ENCODE measurements around the gene CENPB.

CENPB gene

DNA sequence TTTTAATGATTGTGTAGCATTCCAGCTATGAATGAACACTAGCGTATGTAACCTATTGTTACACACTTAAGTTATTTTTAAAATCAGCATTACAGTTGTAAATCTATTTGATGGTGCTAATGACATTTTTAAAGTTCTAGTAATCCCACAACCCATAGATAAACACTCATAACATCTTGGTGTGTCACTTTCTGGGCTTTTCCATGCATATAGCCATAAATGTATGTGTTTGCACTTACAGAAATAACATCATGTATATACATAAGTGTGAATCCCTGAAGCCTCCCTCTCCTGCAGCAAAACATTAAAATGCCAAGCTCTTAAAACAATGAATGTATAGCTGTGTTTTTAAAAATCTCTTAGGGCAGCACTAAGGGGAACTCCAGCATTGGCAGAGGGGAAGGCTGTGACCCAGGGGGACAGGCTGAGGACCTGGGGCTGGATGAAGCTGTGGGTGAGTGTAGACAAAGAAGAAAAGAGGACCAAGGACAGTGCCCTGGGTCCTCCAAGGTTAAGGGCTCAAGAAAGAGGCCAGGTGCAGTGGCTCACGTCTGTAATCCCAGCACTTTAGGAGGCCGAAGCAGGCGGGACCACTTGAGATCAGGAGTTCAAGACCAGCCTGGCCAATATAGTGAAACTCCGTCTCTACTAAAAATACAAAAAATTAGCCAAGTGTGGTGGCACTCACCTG, 929 bp upstream of the CENPB start:
- no peak for DNase-seq

DNA sequence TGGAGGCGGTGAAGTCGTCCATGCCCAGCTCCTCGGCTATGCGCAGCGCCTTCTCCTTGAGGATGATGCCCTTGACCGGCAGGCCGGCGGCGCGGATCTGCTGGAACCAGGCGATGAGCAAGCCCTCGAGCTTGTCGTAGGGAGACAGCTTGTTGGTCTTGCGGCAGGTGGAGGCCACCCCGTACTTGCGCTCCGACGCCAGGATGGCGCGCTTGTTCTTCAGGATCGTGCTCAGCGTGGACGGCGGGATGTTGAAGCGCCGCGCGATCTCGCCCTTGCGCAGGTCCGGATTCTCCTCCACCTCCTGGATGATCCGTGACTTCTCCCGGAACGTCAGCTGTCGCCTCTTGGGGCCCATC, 435 bp downstream of the CENPB start:
- peak; percentile 4 for DNase-seq

- no peak for DNase-seq
Measured at GRCh38 chr20:3785240-3786125, 1.1 kb downstream of the CENPB start.

GRCh38 chr20:3784863-3785239, 1.7 kb downstream of the CENPB start:
- no peak for DNase-seq

- DNase-seq = no peak
Measured at GRCh38 chr20:3784216-3784853, 2.2 kb downstream of the CENPB start.

- no peak for DNase-seq
Measured at GRCh38 chr20:3783511-3784195, 2.9 kb downstream of the CENPB start.

DNA sequence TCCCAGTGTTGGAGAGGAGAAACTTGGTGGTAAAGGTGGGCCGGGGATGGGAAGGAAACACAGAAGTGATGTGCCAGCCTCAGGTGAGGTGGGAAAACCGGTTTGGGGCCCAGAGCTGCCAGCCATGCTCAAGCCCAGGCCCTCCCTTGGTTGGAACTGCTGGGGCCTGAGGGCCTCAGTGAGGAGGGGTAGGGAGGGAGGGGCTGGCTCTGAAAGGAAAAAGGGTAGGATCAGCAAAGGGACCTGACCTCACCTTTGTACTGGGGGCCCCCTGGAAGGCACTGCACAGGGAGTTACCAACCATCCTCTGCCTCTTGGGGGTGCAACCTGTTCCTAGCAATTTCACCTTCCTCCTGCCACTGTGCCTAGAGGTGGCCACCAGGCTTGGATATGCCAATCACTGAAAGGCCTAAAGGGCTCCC, 3.5 kb downstream of the CENPB start:
- DNase-seq = no peak

- DNase-seq = no peak
Measured at GRCh38 chr20:3782597-3782996, 3.9 kb downstream of the CENPB start.

GRCh38 chr20:3781153-3781910, 5.2 kb downstream of the CENPB start, which contains the start of gene SPEF1:
Gene SPEF1 (minus strand): TSS chr20:3781448. CDS start chr20:3781287, 161 bp downstream.
- DNase-seq = peak; percentile 95

DNA sequence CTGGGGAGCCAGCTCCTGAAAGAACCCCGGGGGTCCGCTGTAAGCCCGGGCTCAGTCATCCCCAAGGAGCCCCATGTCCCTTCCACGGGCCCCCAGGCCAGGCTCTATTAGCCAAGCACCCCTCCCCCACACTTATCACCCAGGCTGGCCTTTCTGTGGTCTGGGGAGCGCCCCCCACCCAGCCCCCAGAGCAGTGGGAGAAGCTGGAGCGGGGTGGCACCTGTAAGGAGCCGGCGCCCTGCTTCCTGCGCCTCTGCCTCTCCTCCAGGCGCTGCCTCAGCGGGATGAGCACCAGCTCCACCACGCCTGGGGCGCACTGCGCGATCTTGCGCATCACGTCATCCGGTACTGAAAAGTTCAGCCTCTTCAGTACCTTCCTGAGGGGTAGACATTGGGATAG, 7.6 kb downstream of the CENPB start:
- no peak for DNase-seq

- DNase-seq = peak; percentile 27
Measured at GRCh38 chr20:3777716-3778629, 8.6 kb downstream of the CENPB start.

- DNase-seq = no peak
Measured at GRCh38 chr20:3777381-3777715, 9.2 kb downstream of the CENPB start.

DNA sequence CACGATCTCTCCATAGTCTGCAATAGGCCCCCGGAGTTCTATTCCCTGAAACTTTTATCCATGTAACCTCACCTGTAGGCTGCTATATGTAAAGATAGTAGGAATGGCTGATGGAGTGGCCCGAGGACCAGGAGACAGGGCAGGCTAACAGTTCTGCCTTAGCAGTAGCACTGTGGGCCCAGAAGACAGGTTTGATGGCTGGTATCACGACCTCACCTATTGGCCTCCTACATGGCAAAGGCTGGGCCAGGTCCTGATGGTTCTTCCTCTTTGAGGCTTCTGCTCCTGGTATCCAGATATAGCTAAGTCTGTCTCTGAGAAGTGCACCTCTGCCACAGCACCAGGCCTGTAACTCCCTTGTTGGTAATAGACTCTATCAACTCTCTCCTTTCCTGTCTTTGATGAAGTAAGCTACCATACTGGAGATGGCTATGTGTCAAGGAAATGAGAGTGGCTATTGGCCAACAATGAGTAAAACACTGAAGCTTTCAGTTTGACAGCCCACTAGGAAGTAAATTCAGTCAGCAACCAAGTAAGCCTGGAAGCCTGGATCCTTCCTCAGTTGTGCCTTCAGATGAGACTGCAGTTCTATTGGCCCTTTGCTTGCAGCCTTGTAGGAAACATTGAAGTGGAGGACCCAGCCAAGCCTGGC, 11.0 kb downstream of the CENPB start:
- DNase-seq = no peak

DNA sequence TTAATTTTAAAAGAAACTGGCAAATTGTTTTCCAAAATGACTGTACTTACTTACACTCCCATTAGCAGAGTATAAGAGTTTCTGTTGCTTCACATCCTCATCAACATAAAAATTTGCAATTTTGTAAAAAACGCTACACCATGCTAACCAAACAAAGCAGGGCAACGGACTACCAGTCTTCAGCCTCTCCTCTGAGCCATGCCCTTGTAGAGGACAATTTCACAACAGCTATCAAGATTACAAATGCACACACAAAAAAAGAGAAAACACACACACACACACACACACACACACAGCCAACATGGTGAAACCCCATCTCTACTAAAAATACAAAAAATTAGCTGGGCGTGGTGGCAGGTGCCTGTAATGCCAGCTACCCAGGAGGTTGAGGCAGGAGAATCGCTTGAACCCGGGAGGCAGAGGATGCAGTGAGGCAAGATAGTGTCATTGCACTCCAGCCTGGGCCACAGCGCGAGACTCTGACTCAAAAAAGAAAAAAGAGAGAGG, 14.9 kb downstream of the CENPB start:
- DNase-seq = no peak

DNA sequence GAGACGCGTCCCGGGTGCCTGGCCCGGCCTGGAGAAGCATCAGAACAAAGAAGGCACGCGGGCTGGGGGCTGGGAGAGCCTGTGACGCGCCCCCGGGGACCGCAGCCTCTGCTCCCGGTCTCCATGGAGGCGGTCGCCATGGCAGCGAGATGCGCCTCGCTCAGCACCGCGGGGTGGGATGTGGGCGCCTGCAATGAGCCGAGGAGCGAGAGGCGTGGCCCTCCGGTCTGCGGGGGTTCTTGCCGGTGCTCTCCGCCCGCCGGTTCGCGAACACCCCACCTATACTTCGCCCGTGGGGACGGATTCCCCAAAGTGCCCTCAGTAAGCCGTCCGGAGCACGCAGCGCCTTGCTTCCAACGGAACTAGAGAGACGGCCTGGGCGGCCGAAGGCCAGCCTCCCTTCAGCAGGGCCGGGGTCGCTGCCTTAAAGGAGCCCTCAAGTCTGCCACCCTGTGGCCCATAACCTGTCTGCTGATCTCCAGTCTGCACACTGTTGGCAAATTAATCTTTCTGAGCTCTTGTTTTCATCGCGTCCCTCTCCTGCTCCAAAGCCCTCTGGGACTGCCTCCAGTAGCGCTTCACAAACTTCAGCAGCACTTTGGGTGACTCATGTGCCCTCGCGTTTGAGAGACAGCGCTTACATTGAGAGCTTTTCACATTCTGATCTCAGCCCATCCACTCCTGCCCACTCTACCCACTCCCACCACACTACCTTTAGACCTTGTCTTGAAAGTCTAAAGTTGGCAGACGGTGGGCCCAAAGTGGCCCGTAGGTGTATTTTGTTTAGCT, 18.0 kb downstream of the CENPB start:
- peak; percentile 59 for DNase-seq

GRCh38 chr20:3767427-3768341, 18.9 kb downstream of the CENPB start, which contains the start of gene ADISSP:
Gene ADISSP (minus strand): TSS chr20:3767753. CDS start chr20:3760100, 7,653 bp downstream.
- peak; percentile 96 for DNase-seq

- no peak for DNase-seq
Measured at GRCh38 chr20:3767110-3767426, 19.5 kb downstream of the CENPB start.

DNA sequence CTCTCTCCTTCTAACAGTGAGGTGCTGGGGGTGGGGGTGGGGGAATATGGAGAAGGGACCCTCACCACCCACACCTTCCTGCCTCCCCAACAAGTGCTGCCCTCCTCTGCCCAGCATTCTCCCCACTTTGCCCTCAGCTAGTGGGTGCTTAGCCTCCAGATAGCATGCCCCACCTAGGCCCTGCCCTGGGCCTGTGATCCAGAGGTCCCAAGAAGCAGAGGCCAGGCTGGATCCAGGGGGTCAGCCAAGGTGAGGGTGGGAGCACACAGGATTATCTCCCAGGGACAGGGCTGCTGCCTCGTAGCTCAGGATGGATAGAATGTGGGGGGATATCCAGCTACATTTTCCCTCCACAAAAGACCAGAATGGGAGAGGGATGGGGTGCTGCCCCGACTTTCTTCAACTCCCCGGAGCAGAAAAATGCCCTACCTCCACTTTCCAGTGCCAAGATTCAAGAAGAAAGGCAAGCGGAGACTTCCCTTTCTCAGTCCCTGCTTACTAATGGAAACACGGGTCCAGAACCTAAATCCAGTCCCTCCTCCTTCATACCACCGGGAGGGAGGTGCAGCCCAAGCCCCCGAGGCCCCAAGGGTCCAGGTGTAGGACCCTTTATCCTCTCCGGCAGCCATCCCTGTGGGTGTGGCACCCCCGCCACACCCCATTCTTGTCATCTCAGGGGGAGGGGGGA, 20.0 kb downstream of the CENPB start:
- no peak for DNase-seq

Data from DMS 273 treated with DMSO at 0.1 percent for 48 hours (cell line).